GM10248 (cell line): ENCODE results near the gene MS4A12.
A peak's percentile ranks its signal among the peaks of the same experiment; 100 is the strongest.
"Not testable (repeated sequence)": the region's sequence is repeated elsewhere in the genome, so short reads cannot be mapped to it uniquely, and the experiment has no call there.

Experiments
- CTCF ChIA-PET: fragments of 300-600 bp; sonication (Branson Sonifier 250); formaldehyde crosslinking; extraction: SDS; loops from one replicate; lab custom pipeline; 2021; ENCODE audit warnings: antibody characterized with exemption; lab: Yijun Ruan, JAX
- POLR2A ChIA-PET: fragments of 350-650 bp; sonication (Branson Sonifier 250); formaldehyde crosslinking; extraction: SDS; loops from one replicate; lab custom pipeline; 2020; ENCODE audit warnings: antibody characterized with exemption; lab: Yijun Ruan, JAX
- DNase-seq: peaks from one replicate; pipeline ENCODE4 v3.0.0; 2012; ENCODE audit errors: extremely low spot score
- CTCF ChIP-seq: IDR thresholded peaks from 2 replicates; pipeline ENCODE4 v1.5.1; 2012; ENCODE audit warnings: mild to moderate bottlenecking, low read depth; ENCODE audit errors: extremely low read depth, missing control alignments, control extremely low read depth

The MS4A12 gene

DNA sequence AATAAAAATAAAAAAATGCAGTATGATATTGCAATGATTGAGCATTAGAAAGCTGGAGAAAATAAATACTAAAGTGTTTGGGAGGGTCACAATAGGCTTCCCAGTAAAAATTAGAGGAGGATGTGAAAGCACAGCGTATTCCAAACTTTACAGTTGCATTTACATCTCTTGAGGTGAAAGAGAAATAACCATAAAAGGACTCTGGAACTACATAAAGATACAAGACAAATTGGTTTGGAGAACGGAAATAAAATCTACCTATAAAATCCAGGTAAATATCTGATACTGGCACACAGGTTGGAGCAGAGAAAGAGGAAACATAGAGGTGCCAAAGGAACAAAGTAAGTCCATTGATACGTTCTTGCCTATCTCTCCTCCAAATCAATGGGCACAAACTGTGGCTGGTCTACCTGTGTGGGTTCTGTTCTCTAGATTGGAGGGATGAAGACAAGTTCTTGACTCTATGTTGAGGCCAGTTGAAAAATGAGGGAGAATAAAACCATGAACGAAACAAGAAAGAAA lies at the start of gene MS4A12:
TSS of gene MS4A12 (plus strand) at position 291 of the 522 bp plus-strand sequence. CDS start 4,541 bp downstream, outside the sequence.
- POLR2A ChIA-PET = no interaction called here
- DNase-seq = no peak
- TF ChIP-seq CTCF = no peak
- CTCF ChIA-PET = no interaction called here

- TF ChIP-seq CTCF = no peak
- ChIA-PET POLR2A (no interaction called here), CTCF (interaction anchor here (1.0 kb wide), 1 partner anchor 80 kb away, joined by 4 read pairs; no protein-coding TSS in a partner anchor)
- no peak for DNase-seq
These were observed 45.5 kb upstream of the MS4A12 start for GRCh38 chr11:60447070-60447469.

DNA sequence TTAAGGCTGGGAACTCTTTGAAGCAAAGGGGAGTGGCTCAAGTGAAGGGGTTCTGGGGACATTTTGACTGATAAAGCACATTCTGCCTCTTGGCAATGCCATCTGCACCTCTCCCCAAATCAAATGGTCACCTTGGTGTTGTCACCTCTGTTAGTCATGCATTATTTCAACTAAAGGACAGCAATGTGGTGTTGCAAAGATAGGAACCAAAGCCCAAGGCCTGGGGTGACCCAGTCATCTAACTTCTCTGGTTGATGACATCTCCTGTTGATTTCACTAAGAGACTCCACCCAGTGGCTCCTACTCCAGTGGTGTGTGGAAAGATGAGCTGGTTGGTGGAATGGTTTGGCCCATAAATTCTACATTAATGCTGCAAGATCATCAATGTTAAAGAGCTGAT lies 44.7 kb upstream of the MS4A12 start:
- POLR2A ChIA-PET = no interaction called here

DNA sequence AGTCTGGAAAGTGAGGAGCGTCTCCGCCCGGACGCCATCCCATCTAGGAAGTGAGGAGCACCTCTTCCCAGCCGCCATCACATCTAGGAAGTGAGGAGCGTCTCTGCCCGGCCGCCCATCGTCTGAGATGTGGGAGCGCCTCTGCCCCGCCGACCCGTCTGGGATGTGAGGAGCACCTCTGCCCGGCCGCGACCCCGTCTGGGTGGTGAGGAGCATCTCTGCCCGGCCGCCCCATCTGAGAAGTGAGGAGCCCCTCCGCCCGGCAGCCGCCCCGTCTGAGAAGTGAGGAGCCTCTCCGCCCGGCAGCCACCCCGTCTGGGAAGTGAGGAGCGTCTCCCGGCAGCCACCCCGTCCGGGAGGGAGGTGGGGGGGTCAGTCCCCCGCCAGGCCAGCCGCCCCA lies 41.4 kb upstream of the MS4A12 start:
- CTCF ChIA-PET, DNase-seq, POLR2A ChIA-PET: not testable (repeated sequence)

More for the DNA sequence above, 44.7 kb upstream of the MS4A12 start:
- no peak for TF ChIP-seq CTCF
- CTCF ChIA-PET = interaction anchor here (1.0 to 1.4 kb wide), 2 partner anchors 9 to 81 kb away, joined by 4 read pairs; no protein-coding TSS in a partner anchor
- no peak for DNase-seq

DNA sequence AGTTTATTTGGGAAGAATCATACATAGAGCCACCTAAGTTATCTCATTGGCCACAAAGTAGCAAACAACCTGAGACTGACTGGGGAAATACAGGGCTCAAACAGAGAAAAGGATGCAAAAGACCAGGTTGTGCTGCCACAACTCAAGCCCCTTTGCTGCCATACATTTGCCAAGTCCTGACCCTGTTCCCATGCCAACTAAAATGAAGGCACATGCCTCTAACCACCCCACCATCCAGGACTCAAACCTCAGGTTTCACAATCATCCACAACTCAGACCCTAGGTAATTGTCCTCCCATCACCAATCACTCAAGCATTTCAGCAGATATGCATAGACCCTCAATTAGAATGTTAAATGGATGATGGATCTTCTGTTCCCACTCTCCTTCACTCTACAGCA lies 38.4 kb upstream of the MS4A12 start:
- DNase-seq = no peak
- CTCF ChIA-PET = interaction anchor here (7.2 kb wide), 1 partner anchor 91 kb away, joined by 42 read pairs; no protein-coding TSS in a partner anchor
- POLR2A ChIA-PET = no interaction called here
- no peak for TF ChIP-seq CTCF

GRCh38 chr11:60455531-60456042 lies 37.0 kb upstream of the MS4A12 start, which contains the start of gene MS4A1:
TSS of gene MS4A1 (plus strand) at chr11:60455847. CDS start at chr11:60462375, 6,528 bp downstream.
- ChIA-PET POLR2A (no interaction called here), CTCF (interaction anchor here (0.8 to 7.2 kb wide), 6 partner anchors 24 to 178 kb away, joined by 3 to 42 read pairs (median 4); no protein-coding TSS in a partner anchor)
- peak; percentile 66 for DNase-seq
- no peak for TF ChIP-seq CTCF

GRCh38 chr11:60457576-60457975 lies 35.0 kb upstream of the MS4A12 start:
- CTCF ChIA-PET = interaction anchor here (1.1 to 7.2 kb wide), 12 partner anchors 9 to 124 kb away, joined by 3 to 42 read pairs (median 4); partner anchors contain the start of gene MS4A7
- DNase-seq = peak; percentile 38
- POLR2A ChIA-PET = no interaction called here
- no peak for TF ChIP-seq CTCF
